Small intestine (tissue), 7 donors: ENCODE data around the gene TAF8. TPM values are rescaled to one million over a fixed set of nuclear protein-coding genes. Genes with fewer than 3 reads are reported as not detected.

Experiments
- DNase-seq, 2 donors: peaks; one replicate each; pipeline versions ENCODE4 v3.0.0 to v3.0.0-alpha.2; 2013
- FAIRE-seq: peaks from 2 replicates; lab custom pipeline; 2012; peaks lifted over from hg19 to GRCh38; lab: Jason Lieb, UNC
- H3K27ac ChIP-seq, 3 donors: one replicate each; pipeline ENCODE4 v1.5.1; 2013; ENCODE audit warnings: low read length in 2 of 3, mild to moderate bottlenecking in 2 of 3, control low read depth in 1 of 3, inconsistent platforms in 1 of 3, low read depth in 1 of 3, moderate library complexity in 1 of 3
- H3K27me3 ChIP-seq, 3 donors: one replicate each; pipeline ENCODE4 v1.6.1; 2013; ENCODE audit warnings: low read length in 3 of 3, inconsistent platforms in 1 of 3; ENCODE audit not compliant: control insufficient read depth in 3 of 3, insufficient read depth in 3 of 3
- H3K36me3 ChIP-seq, 3 donors: one replicate each; pipeline ENCODE4 v1.6.1; 2013; ENCODE audit warnings: low read length in 3 of 3, inconsistent platforms in 1 of 3, low read depth in 1 of 3, mild to moderate bottlenecking in 1 of 3, moderate library complexity in 1 of 3; ENCODE audit not compliant: control insufficient read depth in 3 of 3, insufficient read depth in 2 of 3
- H3K4me1 ChIP-seq, 3 donors: one replicate each; pipeline ENCODE4 v1.6.1; 2013; ENCODE audit warnings: low read length in 2 of 3, inconsistent platforms in 1 of 3, low read depth in 1 of 3, mild to moderate bottlenecking in 1 of 3, moderate library complexity in 1 of 3; ENCODE audit not compliant: control insufficient read depth in 3 of 3, insufficient read depth in 2 of 3
- H3K4me3 ChIP-seq, 3 donors: one replicate each; pipeline ENCODE4 v1.5.1; 2013; ENCODE audit warnings: low read length in 3 of 3, control low read depth in 1 of 3, inconsistent platforms in 1 of 3, low read depth in 1 of 3, mild to moderate bottlenecking in 1 of 3, moderate library complexity in 1 of 3
- H3K9me3 ChIP-seq, 2 donors: one replicate each; pipeline ENCODE4 v1.6.1; 2013; ENCODE audit warnings: low read depth in 1 of 2, low read length in 1 of 2; ENCODE audit not compliant: control insufficient read depth in 2 of 2, insufficient read depth in 1 of 2
- WGBS, 3 donors: extraction: QIAGEN DNeasy Blood & Tissue Kit; methylation state at CpG; one replicate each; pipeline ENCODE4 v1.1.7; 2013; 5-methylcytosine and 5-hydroxymethylcytosine counted together
- polyA plus RNA-seq, 4 donors: library from polyadenylated mRNA; stranded (reverse) in 3 of 4; unstranded in 1 of 4; fragments of 200-250 nt in 3 of 4; fragments of 120-200 nt in 1 of 4; gene quantifications; one replicate each; pipeline versions ENCODE4 v1.2.1 to v1.2.3, GENCODE V29; 2013
- donor health status: healthy with polysubstance abuse.
- donor health status: control.
- donor health status: control.
- donor health status: Bipolar disorder and iron deficiency.
- donor health status: healthy.

TAF8 gene
- polyA plus RNA-seq, 4 donors, result 6.7 to 33.6 (median 10.8) TPM

DNA sequence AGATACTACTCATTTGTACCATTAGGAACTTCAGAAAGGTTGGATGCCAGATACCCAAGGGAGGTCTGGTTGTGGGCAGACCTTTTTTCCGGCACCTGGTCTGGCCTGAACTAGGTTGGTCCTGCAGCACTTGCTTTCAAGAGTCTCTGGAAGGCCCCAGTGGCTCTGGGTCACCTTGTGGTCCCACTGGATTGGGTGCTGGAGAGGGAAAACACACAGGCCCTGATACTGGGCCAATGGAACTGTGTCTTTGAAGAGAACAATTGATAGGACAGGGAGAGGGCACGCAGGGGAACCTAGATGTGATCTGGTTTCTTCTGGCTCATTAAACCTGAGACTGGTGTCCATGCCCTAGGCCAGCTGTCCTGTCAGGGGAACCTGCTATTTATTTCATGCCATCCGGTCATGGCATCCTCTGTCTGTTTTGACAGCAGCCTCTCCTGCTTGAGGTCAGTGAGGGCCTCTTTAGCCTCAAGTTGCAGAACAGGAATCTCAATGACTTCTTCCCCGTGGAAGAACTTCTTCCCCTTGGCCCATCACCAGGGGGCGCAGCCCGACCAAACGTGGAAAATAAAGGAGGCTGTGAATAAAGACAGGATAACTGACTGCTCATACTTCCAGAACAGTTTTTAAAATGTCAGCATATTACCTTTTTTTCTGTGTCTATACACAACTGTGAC, 25.0 kb downstream of the TAF8 start:
- Histone ChIP-seq H3K9me3 (no peaks in the 10 kb centered on the region), H3K4me3 (no peak overlapping the region), H3K36me3 (peaks cover 7 to 86% (median 19%) of the 10 kb centered on the region in 3 donors), H3K4me1 (no peaks in the 10 kb centered on the region), H3K27ac (no peak overlapping the region), H3K27me3 (no peaks in the 10 kb centered on the region)
- FAIRE-seq (no peak), DNase-seq (peak; percentile 83 to 87)
- 30 to 39% (median 37%) methylated on average over 7 of the region's 7 CpGs for WGBS, 3 donors

DNA sequence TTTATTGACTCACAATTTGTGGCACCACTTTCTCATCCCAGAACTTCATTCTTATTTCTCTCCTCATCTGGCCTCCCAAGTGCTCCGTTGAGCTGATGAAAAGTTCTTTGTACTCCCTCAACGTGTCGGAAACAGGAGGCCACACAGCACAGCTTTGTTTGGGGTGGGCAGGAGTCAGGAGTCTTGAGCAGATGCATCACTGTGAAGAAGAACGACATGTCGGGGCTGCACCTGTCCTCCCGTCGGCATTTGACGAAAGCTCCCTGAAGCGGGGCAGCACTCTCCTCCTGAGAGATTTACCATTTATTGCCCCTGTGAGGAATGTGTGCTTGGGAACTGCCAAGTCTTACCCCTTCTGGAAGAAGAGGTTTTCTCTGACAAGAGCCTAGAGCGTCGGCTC, 28.1 kb downstream of the TAF8 start:
- no peaks in the 10 kb centered on the region for H3K27me3 ChIP-seq
- H3K27ac ChIP-seq, result no peak overlapping the region
- no peak for DNase-seq
- 92 to 94% (median 93%) methylated on average over 11 of the region's 11 CpGs for WGBS, 3 donors
- H3K9me3 ChIP-seq, result no peaks in the 10 kb centered on the region
- no peak overlapping the region for H3K4me3 ChIP-seq
- FAIRE-seq, result no peak
- no peaks in the 10 kb centered on the region for H3K4me1 ChIP-seq
- peaks cover 11 to 87% (median 19%) of the 10 kb centered on the region in 3 donors for H3K36me3 ChIP-seq

DNA sequence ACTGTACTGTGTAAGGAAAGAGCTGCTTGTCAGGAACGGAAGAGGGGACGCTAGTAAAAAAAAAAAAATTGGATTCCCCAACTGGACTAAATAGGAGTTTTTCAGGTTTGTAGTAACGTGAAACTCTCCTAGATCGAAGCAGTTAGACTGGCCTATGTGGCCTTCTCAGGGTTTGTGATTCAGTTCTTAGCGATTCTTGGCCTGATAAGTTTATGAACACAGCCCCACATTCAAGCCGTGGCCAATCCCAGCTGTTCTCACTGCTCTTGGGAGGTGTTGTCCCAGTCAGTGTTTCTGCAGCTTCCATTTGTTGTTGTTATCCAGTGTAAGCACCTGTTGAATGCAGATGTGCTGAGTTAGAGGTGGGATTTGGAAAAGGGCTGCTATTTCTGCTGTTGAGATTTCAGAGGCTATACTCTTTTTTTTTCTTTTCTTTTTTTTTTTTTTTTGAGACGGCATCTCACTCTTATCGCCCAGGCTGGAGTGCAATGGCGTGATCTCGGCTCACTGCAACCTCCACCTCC, 29.7 kb downstream of the TAF8 start:
- Histone ChIP-seq H3K4me1 (no peaks in the 10 kb centered on the region), H3K27me3 (no peaks in the 10 kb centered on the region), H3K9me3 (no peaks in the 10 kb centered on the region), H3K4me3 (no peak overlapping the region), H3K36me3 (peaks cover 11 to 79% (median 13%) of the 10 kb centered on the region in 3 donors), H3K27ac (no peak overlapping the region)
- FAIRE-seq (no peak), DNase-seq (no peak)
- WGBS, 3 donors, result 89 to 94% (median 94%) methylated on average over 8 to 10 of the region's 10 CpGs

DNA sequence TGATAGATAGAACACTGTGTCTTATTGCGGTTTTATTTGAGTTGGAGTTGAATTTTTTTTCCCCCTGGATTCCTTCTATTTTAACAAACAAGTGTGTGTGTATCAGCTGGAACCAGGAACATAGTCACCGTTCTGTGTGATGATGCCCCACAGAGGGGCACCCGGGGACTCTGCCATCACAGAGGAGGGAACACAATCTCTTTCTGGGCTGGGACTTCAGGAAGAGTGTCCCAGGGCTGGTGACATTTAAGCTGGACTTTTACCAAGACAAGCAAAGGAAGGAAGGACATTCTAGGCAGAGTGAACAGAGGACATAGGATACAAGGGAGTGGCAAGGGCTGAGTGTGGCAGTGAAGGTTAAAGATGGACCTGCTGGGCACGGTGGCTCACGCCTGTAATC, 33.2 kb downstream of the TAF8 start:
- Histone ChIP-seq H3K4me1 (peaks cover 0 to 14% (median 0%) of the 10 kb centered on the region in 3 donors), H3K36me3 (peaks cover 5 to 63% (median 5%) of the 10 kb centered on the region in 3 donors), H3K27ac (no peak overlapping the region), H3K27me3 (no peaks in the 10 kb centered on the region), H3K4me3 (no peak overlapping the region), H3K9me3 (no peaks in the 10 kb centered on the region)
- FAIRE-seq (no peak), DNase-seq (no peak)
- 84 to 87% (median 86%) methylated on average over 5 of the region's 5 CpGs for WGBS, 3 donors

DNA sequence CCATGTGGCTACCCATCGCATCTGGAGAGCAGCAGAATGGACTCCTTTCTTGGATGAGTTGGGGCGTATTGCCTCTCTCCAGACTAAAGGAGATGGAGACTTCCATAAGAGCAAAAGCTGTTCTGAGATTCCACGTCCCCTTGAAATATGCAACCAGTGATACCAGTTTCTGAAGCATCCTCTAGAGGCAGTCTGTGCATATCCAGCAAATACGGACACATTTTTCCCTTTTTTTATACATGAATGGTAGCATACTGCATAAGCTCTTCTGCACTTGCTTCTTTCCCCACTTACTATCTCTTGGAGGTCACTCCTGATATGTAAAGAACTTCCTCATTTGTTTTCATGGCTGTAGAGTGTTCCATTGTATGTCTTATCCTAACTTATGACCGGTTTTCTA, 34.6 kb downstream of the TAF8 start:
- no peaks in the 10 kb centered on the region for H3K27me3 ChIP-seq
- WGBS, 3 donors, result 67 to 90% (median 85%) methylated on average over 5 of the region's 5 CpGs
- peaks cover 0 to 14% (median 0%) of the 10 kb centered on the region in 3 donors for H3K4me1 ChIP-seq
- H3K27ac ChIP-seq, result no peak overlapping the region
- DNase-seq (no peak), FAIRE-seq (no peak)
- no peak overlapping the region for H3K4me3 ChIP-seq
- peaks cover 0 to 51% (median 5%) of the 10 kb centered on the region in 3 donors for H3K36me3 ChIP-seq
- H3K9me3 ChIP-seq, result no peaks in the 10 kb centered on the region

DNA sequence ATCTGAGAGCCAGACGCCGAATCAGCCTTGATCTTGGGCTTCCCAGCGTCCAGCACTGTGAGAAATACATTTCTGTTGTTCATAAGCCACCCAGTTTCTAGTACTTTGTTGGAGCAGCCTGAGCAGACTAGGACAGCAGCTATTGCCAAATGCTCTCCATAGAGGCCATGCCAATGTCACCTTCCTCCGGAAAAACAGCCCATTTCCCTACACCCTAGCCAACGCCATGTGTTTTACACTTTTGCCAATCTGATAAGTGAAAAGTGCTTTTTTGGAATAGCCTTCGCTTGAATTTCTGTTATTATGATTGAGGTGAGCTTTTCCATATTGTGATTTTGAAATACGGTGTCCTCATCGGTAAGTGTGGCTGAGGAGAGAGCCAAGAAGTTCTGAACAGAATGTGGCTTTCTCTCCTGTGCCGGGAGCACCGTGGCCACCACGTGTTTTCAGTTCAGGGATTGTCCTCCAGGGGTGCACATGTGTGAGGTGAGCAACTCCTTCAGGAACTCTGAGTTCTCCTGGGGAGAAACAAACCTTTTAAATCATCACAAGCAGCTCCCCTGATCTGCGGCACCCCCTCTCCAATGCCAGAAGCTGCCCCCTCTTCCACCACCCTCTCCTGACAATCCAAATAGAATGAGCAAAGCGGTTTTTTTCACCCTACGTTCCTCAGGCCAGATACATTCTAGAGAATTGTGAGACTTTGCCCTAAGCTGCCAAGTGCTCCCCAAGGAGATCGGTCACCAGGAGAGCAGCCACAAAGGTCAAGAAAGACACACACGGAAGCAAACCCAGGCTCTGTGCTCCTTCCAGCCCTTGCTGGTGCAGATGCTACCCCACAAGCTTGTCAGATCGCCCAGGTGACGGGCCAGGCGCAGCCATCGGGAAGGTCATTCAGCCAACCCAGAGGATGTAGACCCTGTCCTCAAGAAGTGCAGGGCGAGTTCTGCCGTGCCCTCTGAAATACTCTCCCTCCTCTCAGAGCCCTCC, 36.0 kb downstream of the TAF8 start:
- peak overlapping the region; percentile 16 to 64 (median 39) for H3K27ac ChIP-seq
- no peaks in the 10 kb centered on the region for H3K9me3 ChIP-seq
- H3K4me1 ChIP-seq, result peaks cover 0 to 14% (median 0%) of the 10 kb centered on the region in 3 donors
- peak; percentile 69 to 83 for DNase-seq
- FAIRE-seq, result no peak
- H3K4me3 ChIP-seq, result no peak overlapping the region
- 69 to 79% (median 73%) methylated on average over 22 of the region's 22 CpGs for WGBS, 3 donors
- no peaks in the 10 kb centered on the region for H3K27me3 ChIP-seq
- peaks cover 0 to 39% (median 5%) of the 10 kb centered on the region in 3 donors for H3K36me3 ChIP-seq

DNA sequence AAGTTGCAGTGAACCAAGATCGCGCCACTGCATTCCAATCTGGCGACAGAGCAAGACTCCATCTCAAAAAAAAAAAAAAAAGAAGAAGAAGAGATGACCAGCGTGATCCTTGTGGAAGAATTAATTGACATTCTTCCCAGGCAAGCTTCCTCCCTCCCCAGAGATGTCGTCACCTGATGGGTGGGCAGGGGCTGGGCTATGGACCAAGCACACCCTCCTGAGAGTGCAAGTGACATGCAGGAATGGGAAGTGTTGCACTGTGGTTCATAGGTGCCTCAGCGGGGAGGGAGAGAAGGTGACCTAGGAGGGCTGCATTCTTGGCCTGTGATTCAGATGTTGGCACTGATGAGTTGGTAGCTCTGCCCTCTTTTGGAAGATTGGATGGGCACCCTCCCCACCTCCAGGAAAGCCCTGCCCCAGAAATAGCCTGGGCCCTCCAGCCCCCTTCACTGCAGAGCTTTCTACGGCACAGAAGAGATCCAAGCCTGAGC, 37.8 kb downstream of the TAF8 start:
- Histone ChIP-seq H3K9me3 (no peaks in the 10 kb centered on the region), H3K36me3 (peaks cover 0 to 27% (median 0%) of the 10 kb centered on the region in 3 donors), H3K4me1 (peaks cover 0 to 20% (median 0%) of the 10 kb centered on the region in 3 donors), H3K27ac (no peak overlapping the region), H3K27me3 (no peaks in the 10 kb centered on the region), H3K4me3 (no peak overlapping the region)
- FAIRE-seq (no peak), DNase-seq (no peak)
- WGBS, 3 donors, result 88 to 95% (median 92%) methylated on average over 7 of the region's 7 CpGs
